ENCODE measurements around the gene ETFDH.
"Not testable (repeated sequence)": the region's sequence is repeated elsewhere in the genome, so short reads cannot be mapped to it uniquely, and the experiment has no call there.

Gene ETFDH

GRCh38 chr4:158671915-158672806 is at the start of gene ETFDH:
TSS of gene ETFDH (plus strand) at chr4:158672296. CDS start at chr4:158672457, 161 bp downstream.
- peak; percentile 97 for DNase-seq

- DNase-seq, result no peak
Measured at GRCh38 chr4:158624889-158625478, 47.1 kb upstream of the ETFDH start.

- no peak for DNase-seq
Measured at GRCh38 chr4:158625544-158625943, 46.6 kb upstream of the ETFDH start.

- DNase-seq, result no peak
Measured at GRCh38 chr4:158630893-158631292, 41.2 kb upstream of the ETFDH start.

- no peak for DNase-seq
Measured at GRCh38 chr4:158636619-158637018, 35.5 kb upstream of the ETFDH start.

- no peak for DNase-seq
Measured at GRCh38 chr4:158644356-158644755, 27.7 kb upstream of the ETFDH start.

GRCh38 chr4:158644760-158645159 is 27.3 kb upstream of the ETFDH start:
- DNase-seq, result no peak

- DNase-seq, result no peak
Measured at GRCh38 chr4:158649111-158649680, 22.9 kb upstream of the ETFDH start.

- no peak for DNase-seq
Measured at GRCh38 chr4:158652920-158653319, 19.2 kb upstream of the ETFDH start.

- DNase-seq, result no peak
Measured at GRCh38 chr4:158656439-158656838, 15.7 kb upstream of the ETFDH start.

- no peak for DNase-seq
Measured at GRCh38 chr4:158657291-158657690, 14.8 kb upstream of the ETFDH start.

- not testable (repeated sequence) for DNase-seq
Measured at GRCh38 chr4:158663255-158663654, 8.8 kb upstream of the ETFDH start.

- not testable (repeated sequence) for DNase-seq
Measured at GRCh38 chr4:158663707-158664625, 8.1 kb upstream of the ETFDH start.

- no peak for DNase-seq
Measured at GRCh38 chr4:158664806-158665205, 7.3 kb upstream of the ETFDH start.

- no peak for DNase-seq
Measured at GRCh38 chr4:158666892-158667291, 5.2 kb upstream of the ETFDH start.

- DNase-seq, result peak; percentile 23
Measured at GRCh38 chr4:158667651-158668198, 4.4 kb upstream of the ETFDH start.

- DNase-seq, result no peak
Measured at GRCh38 chr4:158669310-158669709, 2.8 kb upstream of the ETFDH start.

- DNase-seq, result peak; percentile 60
Measured at GRCh38 chr4:158670975-158671664, 976 bp upstream of the ETFDH start.

GRCh38 chr4:158671665-158671914 is 506 bp upstream of the ETFDH start, which contains the start of gene C4orf46:
TSS of gene C4orf46 (minus strand) at chr4:158671887. CDS start at chr4:158671801, 86 bp downstream.
- no peak for DNase-seq

GRCh38 chr4:158673633-158674032 is 1.5 kb downstream of the ETFDH start:
- DNase-seq, result no peak

- DNase-seq, result no peak
Measured at GRCh38 chr4:158676076-158676475, 4.0 kb downstream of the ETFDH start.

GRCh38 chr4:158678767-158679166 is 6.7 kb downstream of the ETFDH start:
- DNase-seq, result no peak

Data from stimulated activated CD4-positive, alpha-beta T cell treated with anti-CD3 and anti-CD28 coated beads, Interleukin-4, amount 100 ng/mL, for 1 hour (primary cell).